ENCODE data around the gene WDHD1. TPM values are rescaled to one million over a fixed set of nuclear protein-coding genes. Genes with fewer than 3 reads are reported as not detected.
"Not testable (repeated sequence)": the region's sequence is repeated elsewhere in the genome, so short reads cannot be mapped to it uniquely, and the experiment has no call there.

The WDHD1 gene
- total RNA-seq, 1 donor from 2014 or later: 9.4 TPM

DNA sequence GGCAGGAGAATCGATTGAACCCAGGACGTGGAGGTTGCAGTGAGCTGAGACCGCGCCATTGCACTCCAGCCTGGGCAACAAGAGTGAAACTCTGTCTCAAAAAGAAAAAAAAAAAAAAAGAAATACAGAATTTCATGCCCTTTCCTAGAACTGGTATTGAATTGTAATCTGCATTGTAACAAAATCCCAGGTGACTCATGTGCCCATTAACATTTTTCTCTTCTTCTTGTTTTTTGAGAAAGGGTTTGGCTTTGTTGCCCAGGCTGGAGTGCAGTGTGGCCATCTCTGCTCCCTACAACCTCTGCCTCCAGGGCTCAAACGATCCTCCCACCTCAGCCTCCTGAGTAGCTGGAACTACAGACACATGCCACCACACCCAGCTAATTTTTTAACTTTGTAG is 100.3 kb downstream of the WDHD1 start:
- H3K4me1 ChIP-seq (ENCODE audit: control insufficient read depth in 3 of 3, insufficient read depth in 3 of 3, low read length in 3 of 3); H3K4me3 ChIP-seq (ENCODE audit: low read length in 3 of 3); H3K36me3 ChIP-seq (ENCODE audit: control insufficient read depth in 3 of 3, insufficient read depth in 3 of 3, low read length in 3 of 3); H3K9me3 ChIP-seq (ENCODE audit: control insufficient read depth in 3 of 3, low read length in 3 of 3); H3K27me3 ChIP-seq (ENCODE audit: control insufficient read depth in 3 of 3, insufficient read depth in 3 of 3, low read length in 3 of 3); H3K9ac ChIP-seq (ENCODE audit: low read depth in 1 of 3, low read length in 3 of 3); H3K27ac ChIP-seq (ENCODE audit: low read depth, low read length): not testable (repeated sequence)

DNA sequence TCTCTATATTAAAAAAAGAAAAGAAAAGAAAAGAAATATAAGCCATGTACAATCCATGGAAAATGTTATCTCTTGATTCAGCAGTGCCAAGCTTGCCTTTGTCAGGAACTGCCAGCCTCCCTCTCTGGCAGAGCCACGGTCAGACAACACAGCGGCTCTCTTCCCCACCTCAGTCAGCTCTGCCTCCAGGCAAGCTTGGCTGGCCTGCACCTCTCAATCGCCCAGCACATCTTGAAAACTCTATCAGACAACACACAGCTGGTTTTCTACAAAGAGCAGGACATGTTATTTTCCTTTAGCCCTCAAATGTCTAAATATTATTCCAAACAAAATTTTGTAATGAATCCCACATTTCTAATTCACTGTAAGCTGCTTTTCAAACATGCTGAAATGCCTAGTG is 104.3 kb downstream of the WDHD1 start:
- no peaks in the 10 kb centered on the region for H3K36me3 ChIP-seq (ENCODE audit: control insufficient read depth in 3 of 3, insufficient read depth in 3 of 3, low read length in 3 of 3)
- H3K9me3 ChIP-seq (ENCODE audit: control insufficient read depth in 3 of 3, low read length in 3 of 3): no peaks in the 10 kb centered on the region
- no peaks in the 10 kb centered on the region for H3K27me3 ChIP-seq (ENCODE audit: control insufficient read depth in 3 of 3, insufficient read depth in 3 of 3, low read length in 3 of 3)
- H3K4me1 ChIP-seq (ENCODE audit: control insufficient read depth in 3 of 3, insufficient read depth in 3 of 3, low read length in 3 of 3): peaks cover 0 to 4% (median 0%) of the 10 kb centered on the region in 3 donors
- H3K9ac ChIP-seq (ENCODE audit: low read depth in 1 of 3, low read length in 3 of 3): no peak overlapping the region
- no peak overlapping the region for H3K4me3 ChIP-seq (ENCODE audit: low read length in 3 of 3)
- H3K27ac ChIP-seq (ENCODE audit: low read depth, low read length): no peak overlapping the region

DNA sequence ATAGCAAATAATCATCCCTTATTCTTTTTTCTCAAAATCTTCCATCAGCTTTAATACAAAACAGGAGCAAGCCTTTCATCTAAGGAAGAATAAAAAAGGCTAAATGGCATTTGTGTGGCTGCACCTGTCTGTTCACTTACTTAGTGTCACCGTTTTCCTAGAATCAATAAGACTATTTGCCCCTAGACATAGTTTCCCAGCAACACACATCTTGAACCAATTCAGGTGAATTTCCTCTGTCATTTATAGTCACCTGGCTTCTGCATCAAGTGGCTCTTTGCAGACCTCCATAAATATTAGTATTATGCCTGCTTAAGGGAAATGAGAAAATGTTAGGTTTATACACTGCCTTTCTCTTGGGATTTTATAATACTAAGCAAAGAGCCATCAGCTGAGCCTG is 106.8 kb downstream of the WDHD1 start:
- no peak overlapping the region for H3K4me3 ChIP-seq (ENCODE audit: low read length in 3 of 3)
- peaks cover 0 to 4% (median 0%) of the 10 kb centered on the region in 3 donors for H3K4me1 ChIP-seq (ENCODE audit: control insufficient read depth in 3 of 3, insufficient read depth in 3 of 3, low read length in 3 of 3)
- no peaks in the 10 kb centered on the region for H3K27me3 ChIP-seq (ENCODE audit: control insufficient read depth in 3 of 3, insufficient read depth in 3 of 3, low read length in 3 of 3)
- no peak overlapping the region for H3K9ac ChIP-seq (ENCODE audit: low read depth in 1 of 3, low read length in 3 of 3)
- no peaks in the 10 kb centered on the region for H3K9me3 ChIP-seq (ENCODE audit: control insufficient read depth in 3 of 3, low read length in 3 of 3)
- H3K27ac ChIP-seq (ENCODE audit: low read depth, low read length): no peak overlapping the region
- H3K36me3 ChIP-seq (ENCODE audit: control insufficient read depth in 3 of 3, insufficient read depth in 3 of 3, low read length in 3 of 3): no peaks in the 10 kb centered on the region

DNA sequence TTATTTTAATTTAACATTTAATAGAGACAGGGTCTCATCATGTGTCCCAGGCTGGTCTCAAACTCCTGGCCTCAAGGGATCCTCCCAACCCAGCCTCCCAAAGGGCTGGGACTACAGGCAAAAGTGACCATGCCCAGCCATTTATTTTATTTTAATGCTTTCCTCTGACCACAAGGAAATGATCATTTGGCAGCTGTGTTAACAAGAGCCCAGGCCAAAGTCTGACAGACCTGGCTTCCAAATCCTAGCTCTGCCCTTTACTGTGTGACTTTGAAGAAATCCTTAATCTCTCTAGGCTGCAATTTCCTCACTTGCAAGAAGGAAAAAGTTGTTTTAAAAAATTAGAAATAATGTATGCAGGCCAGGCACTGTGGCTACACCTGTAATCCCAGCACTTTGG is 107.6 kb downstream of the WDHD1 start:
- H3K36me3 ChIP-seq (ENCODE audit: control insufficient read depth in 3 of 3, insufficient read depth in 3 of 3, low read length in 3 of 3): no peaks in the 10 kb centered on the region
- H3K4me1 ChIP-seq (ENCODE audit: control insufficient read depth in 3 of 3, insufficient read depth in 3 of 3, low read length in 3 of 3): peaks cover 0 to 4% (median 0%) of the 10 kb centered on the region in 3 donors
- no peak overlapping the region for H3K4me3 ChIP-seq (ENCODE audit: low read length in 3 of 3)
- H3K27ac ChIP-seq (ENCODE audit: low read depth, low read length): no peak overlapping the region
- no peak overlapping the region for H3K9ac ChIP-seq (ENCODE audit: low read depth in 1 of 3, low read length in 3 of 3)
- H3K27me3 ChIP-seq (ENCODE audit: control insufficient read depth in 3 of 3, insufficient read depth in 3 of 3, low read length in 3 of 3): no peaks in the 10 kb centered on the region
- no peaks in the 10 kb centered on the region for H3K9me3 ChIP-seq (ENCODE audit: control insufficient read depth in 3 of 3, low read length in 3 of 3)

DNA sequence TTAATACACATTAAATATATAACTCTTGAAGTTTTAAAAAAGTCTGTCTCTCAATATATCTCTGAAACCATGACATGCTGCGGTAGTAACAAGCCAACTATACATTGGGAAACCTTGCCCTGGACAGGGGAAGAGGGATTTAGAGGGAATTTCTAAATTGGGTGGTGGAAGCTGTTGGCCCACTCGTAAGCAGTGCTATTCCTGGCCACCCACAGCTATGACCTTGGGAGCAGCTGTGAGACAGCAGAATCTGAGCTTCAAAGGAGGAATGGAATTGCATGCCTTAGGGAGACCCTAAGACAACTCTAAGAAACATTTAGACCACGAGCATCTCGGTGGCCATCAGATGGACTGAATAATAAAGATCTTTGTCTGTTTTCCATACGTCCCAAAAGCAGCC is 108.5 kb downstream of the WDHD1 start:
- Histone ChIP-seq H3K4me3 (ENCODE audit: low read length in 3 of 3) (no peak overlapping the region), H3K4me1 (ENCODE audit: control insufficient read depth in 3 of 3, insufficient read depth in 3 of 3, low read length in 3 of 3) (peaks cover 0 to 4% (median 0%) of the 10 kb centered on the region in 3 donors), H3K9ac (ENCODE audit: low read depth in 1 of 3, low read length in 3 of 3) (no peak overlapping the region), H3K36me3 (ENCODE audit: control insufficient read depth in 3 of 3, insufficient read depth in 3 of 3, low read length in 3 of 3) (no peaks in the 10 kb centered on the region), H3K27ac (ENCODE audit: low read depth, low read length) (no peak overlapping the region), H3K27me3 (ENCODE audit: control insufficient read depth in 3 of 3, insufficient read depth in 3 of 3, low read length in 3 of 3) (no peaks in the 10 kb centered on the region), H3K9me3 (ENCODE audit: control insufficient read depth in 3 of 3, low read length in 3 of 3) (no peaks in the 10 kb centered on the region)

DNA sequence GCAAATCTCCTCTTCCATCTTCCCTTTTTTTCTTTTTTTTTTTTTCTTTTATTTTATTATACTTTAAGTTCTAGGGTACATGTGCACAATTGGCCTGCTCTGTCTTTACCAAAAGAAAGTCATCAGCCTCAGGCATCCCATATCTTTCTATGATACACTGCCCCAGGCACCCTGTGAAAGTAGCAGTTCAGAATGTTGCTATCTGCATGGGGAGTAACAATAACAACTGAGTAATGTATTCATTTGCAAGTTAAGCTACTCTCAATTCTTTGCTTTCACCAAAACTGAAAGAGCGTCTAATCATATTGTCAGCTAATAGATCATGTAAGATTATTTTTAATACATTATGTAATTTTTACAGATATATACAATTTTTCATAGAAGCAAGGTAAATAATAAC is 110.8 kb downstream of the WDHD1 start:
- no peak overlapping the region for H3K27ac ChIP-seq (ENCODE audit: low read depth, low read length)
- no peak overlapping the region for H3K9ac ChIP-seq (ENCODE audit: low read depth in 1 of 3, low read length in 3 of 3)
- no peaks in the 10 kb centered on the region for H3K36me3 ChIP-seq (ENCODE audit: control insufficient read depth in 3 of 3, insufficient read depth in 3 of 3, low read length in 3 of 3)
- no peaks in the 10 kb centered on the region for H3K27me3 ChIP-seq (ENCODE audit: control insufficient read depth in 3 of 3, insufficient read depth in 3 of 3, low read length in 3 of 3)
- peaks cover 0 to 4% (median 0%) of the 10 kb centered on the region in 3 donors for H3K4me1 ChIP-seq (ENCODE audit: control insufficient read depth in 3 of 3, insufficient read depth in 3 of 3, low read length in 3 of 3)
- H3K9me3 ChIP-seq (ENCODE audit: control insufficient read depth in 3 of 3, low read length in 3 of 3): no peaks in the 10 kb centered on the region
- H3K4me3 ChIP-seq (ENCODE audit: low read length in 3 of 3): no peak overlapping the region

DNA sequence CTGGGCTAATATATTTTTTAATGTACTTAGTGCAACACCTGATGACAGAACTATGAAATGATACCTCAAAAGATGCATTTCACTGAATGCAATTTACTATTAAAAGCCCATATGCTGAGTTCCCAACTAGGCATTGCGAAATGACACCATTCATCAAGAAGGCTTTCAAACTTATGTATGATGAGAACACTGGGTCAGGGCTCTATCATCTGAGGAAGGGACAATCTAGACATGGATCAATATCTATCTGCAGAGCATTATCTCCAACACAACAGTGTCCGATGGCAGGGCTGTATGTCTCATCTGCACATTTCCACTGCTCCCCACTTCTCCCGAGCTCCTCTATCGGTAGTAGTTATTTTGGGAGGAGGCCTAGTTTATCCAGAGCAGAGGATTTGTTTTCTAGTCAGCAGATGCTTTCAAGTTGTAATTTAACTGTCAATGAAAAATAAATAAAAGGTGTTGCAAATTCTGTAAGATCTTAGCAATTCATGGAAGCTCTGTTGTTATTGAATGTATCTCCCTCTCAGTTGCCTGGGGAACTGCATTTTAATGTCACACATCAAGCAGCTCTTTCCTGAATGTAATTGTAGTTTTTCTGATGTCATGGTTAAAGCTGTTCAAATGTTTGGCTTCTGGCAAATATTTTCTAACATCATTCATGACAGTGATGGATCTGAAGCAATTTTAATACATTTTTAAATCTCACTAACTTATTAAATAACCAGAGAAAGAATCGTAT is 116.9 kb downstream of the WDHD1 start:
- H3K27ac ChIP-seq (ENCODE audit: low read depth, low read length): no peak overlapping the region
- H3K9me3 ChIP-seq (ENCODE audit: control insufficient read depth in 3 of 3, low read length in 3 of 3): no peaks in the 10 kb centered on the region
- H3K36me3 ChIP-seq (ENCODE audit: control insufficient read depth in 3 of 3, insufficient read depth in 3 of 3, low read length in 3 of 3): no peaks in the 10 kb centered on the region
- H3K9ac ChIP-seq (ENCODE audit: low read depth in 1 of 3, low read length in 3 of 3): no peak overlapping the region
- no peaks in the 10 kb centered on the region for H3K27me3 ChIP-seq (ENCODE audit: control insufficient read depth in 3 of 3, insufficient read depth in 3 of 3, low read length in 3 of 3)
- no peaks in the 10 kb centered on the region for H3K4me1 ChIP-seq (ENCODE audit: control insufficient read depth in 3 of 3, insufficient read depth in 3 of 3, low read length in 3 of 3)
- H3K4me3 ChIP-seq (ENCODE audit: low read length in 3 of 3): no peak overlapping the region

DNA sequence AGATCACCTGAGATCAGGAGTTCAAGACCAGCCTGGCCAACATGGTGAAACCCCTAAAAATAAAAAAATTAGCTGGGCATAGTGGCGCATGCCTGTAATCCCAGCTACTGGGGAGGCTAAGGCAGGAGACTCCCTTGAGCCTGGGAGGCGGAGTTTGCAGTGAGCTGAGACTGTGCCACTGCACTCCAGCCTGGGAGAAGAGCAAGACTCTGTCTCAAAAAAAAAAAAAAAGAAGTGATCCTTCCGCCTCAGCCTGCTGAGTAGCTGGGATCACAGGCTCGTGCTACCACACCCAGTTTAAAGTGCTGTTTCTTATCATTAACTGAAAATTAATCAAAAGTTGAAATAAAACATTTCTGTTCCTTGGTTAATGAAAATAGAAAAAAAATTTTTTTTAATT is 117.9 kb downstream of the WDHD1 start:
- H3K27me3 ChIP-seq (ENCODE audit: control insufficient read depth in 3 of 3, insufficient read depth in 3 of 3, low read length in 3 of 3); H3K27ac ChIP-seq (ENCODE audit: low read depth, low read length); H3K4me3 ChIP-seq (ENCODE audit: low read length in 3 of 3); H3K36me3 ChIP-seq (ENCODE audit: control insufficient read depth in 3 of 3, insufficient read depth in 3 of 3, low read length in 3 of 3); H3K9ac ChIP-seq (ENCODE audit: low read depth in 1 of 3, low read length in 3 of 3); H3K4me1 ChIP-seq (ENCODE audit: control insufficient read depth in 3 of 3, insufficient read depth in 3 of 3, low read length in 3 of 3); H3K9me3 ChIP-seq (ENCODE audit: control insufficient read depth in 3 of 3, low read length in 3 of 3): not testable (repeated sequence)

DNA sequence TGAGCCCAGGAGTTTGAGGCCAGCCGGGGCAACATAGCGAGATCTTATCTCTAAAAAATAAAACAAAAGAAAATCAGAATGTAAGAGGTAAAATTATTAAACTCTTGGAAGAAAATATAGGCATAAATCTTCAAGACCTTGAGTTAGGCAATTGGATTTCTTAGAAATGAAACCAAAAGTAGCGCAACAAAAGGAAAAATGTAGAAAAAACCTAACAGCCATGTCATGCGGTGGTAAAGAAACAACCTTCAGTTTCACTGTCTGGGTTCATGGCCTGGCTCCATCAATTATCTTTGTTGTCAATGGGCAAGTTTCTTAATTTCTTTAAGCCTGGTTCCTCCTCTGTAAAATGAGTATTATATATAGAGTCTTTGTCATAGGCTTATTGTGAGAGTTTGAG is 118.7 kb downstream of the WDHD1 start:
- Histone ChIP-seq H3K36me3 (ENCODE audit: control insufficient read depth in 3 of 3, insufficient read depth in 3 of 3, low read length in 3 of 3) (no peaks in the 10 kb centered on the region), H3K9ac (ENCODE audit: low read depth in 1 of 3, low read length in 3 of 3) (no peak overlapping the region), H3K9me3 (ENCODE audit: control insufficient read depth in 3 of 3, low read length in 3 of 3) (no peaks in the 10 kb centered on the region), H3K4me3 (ENCODE audit: low read length in 3 of 3) (no peak overlapping the region), H3K27ac (ENCODE audit: low read depth, low read length) (no peak overlapping the region), H3K4me1 (ENCODE audit: control insufficient read depth in 3 of 3, insufficient read depth in 3 of 3, low read length in 3 of 3) (peaks cover 0 to 2% (median under 1%) of the 10 kb centered on the region in 3 donors), H3K27me3 (ENCODE audit: control insufficient read depth in 3 of 3, insufficient read depth in 3 of 3, low read length in 3 of 3) (no peaks in the 10 kb centered on the region)

DNA sequence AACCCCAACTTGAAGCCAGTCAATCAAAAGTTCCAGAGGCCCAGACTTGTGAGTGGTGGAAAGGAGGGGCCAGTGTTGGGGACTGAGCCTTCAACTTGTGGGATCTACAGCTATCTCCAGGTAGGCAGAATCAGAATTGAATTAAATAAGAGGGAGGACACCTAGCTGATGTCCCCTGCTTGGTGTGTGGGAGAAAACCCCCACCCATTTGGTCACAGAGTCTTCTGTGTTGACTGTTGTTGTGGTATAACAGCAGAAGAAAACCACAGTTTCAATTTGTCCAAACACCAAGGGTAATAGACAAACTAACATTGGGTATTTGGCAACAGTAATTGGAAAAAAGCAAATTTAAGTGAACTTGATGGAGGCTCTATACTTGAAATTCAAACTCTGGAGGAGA is 120.8 kb downstream of the WDHD1 start:
- Histone ChIP-seq H3K9ac (ENCODE audit: low read depth in 1 of 3, low read length in 3 of 3) (no peak overlapping the region), H3K27me3 (ENCODE audit: control insufficient read depth in 3 of 3, insufficient read depth in 3 of 3, low read length in 3 of 3) (peaks cover 2 to 4% (median 3%) of the 10 kb centered on the region in 3 donors), H3K4me1 (ENCODE audit: control insufficient read depth in 3 of 3, insufficient read depth in 3 of 3, low read length in 3 of 3) (peaks cover 8 to 14% (median 13%) of the 10 kb centered on the region in 3 donors), H3K4me3 (ENCODE audit: low read length in 3 of 3) (no peak overlapping the region), H3K36me3 (ENCODE audit: control insufficient read depth in 3 of 3, insufficient read depth in 3 of 3, low read length in 3 of 3) (no peaks in the 10 kb centered on the region), H3K9me3 (ENCODE audit: control insufficient read depth in 3 of 3, low read length in 3 of 3) (no peaks in the 10 kb centered on the region), H3K27ac (ENCODE audit: low read depth, low read length) (no peak overlapping the region)
